ENCODE results near the gene MYH14. TPM values are rescaled to one million over a fixed set of nuclear protein-coding genes. Genes with fewer than 3 reads are reported as not detected.

MYH14 gene
- polyA plus RNA-seq, 1 donor (not counting 4 experiments of a cell fraction or from before 2014, with no cell fraction given): 0.20 TPM

- FAIRE-seq: no peak
- no peak for DNase-seq (ENCODE audit: low read depth, low spot score)
- dilution Hi-C loops (cut with MboI; ENCODE audit: extremely low pct_ligation_motif_present, low sequenced_read_pairs): no loop called here
These were observed 44.3 kb upstream of the MYH14 start for GRCh38 chr19:50159078-50159477.

GRCh38 chr19:50162988-50163387 is 40.4 kb upstream of the MYH14 start, which contains the start of gene IZUMO2:
Gene IZUMO2, minus strand, starts transcription at chr19:50163281. Its CDS starts 87 bp downstream, at chr19:50163194.
- H3K4me1 ChIP-seq (ENCODE audit: control insufficient read depth, extremely low read depth, insufficient read depth, low read length): no peaks in the 10 kb centered on the region
- H3K9me1 ChIP-seq (ENCODE audit: control insufficient read depth, extremely low read depth, insufficient read depth, low read length): no peaks in the 10 kb centered on the region
- DNase-seq (ENCODE audit: low read depth, low spot score): no peak
- no peak within 1 kb of the TSS for H3K4me3 ChIP-seq (ENCODE audit: control insufficient read depth in 2 of 3, extremely low read depth in 1 of 3, insufficient read depth in 2 of 3, low read depth in 1 of 3, low read length in 3 of 3)
- H4K20me1 ChIP-seq (ENCODE audit: control insufficient read depth, extremely low read depth, insufficient read depth, low read length): no peaks in the 10 kb centered on the region
- no peaks in the 10 kb centered on the region for H3K27me3 ChIP-seq (ENCODE audit: control insufficient read depth, extremely low read depth, insufficient read depth, low read length)
- H3K36me3 ChIP-seq (ENCODE audit: control insufficient read depth in 2 of 2, extremely low read depth in 1 of 2, insufficient read depth in 2 of 2, low read length in 2 of 2): no peaks in the 10 kb centered on the region
- FAIRE-seq: no peak
- no peak within 1 kb of the TSS for H3K4me2 ChIP-seq (ENCODE audit: control insufficient read depth, extremely low read depth, insufficient read depth, low read depth, low read length)
- TF ChIP-seq CTCF (optimal IDR thresholded peaks at IDR 0.05 in 1 of 3, IDR thresholded peaks at IDR 0.05 in 1 of 3, conservative IDR thresholded peaks at IDR 0.05 in 1 of 3; ENCODE audit: extremely low read depth in 1 of 3, insufficient read depth in 2 of 3, low read length in 3 of 3): no peak
- no peak for TF ChIP-seq EZH2 (IDR thresholded peaks at IDR 0.05; ENCODE audit: low read length)
- H3K9ac ChIP-seq (ENCODE audit: control insufficient read depth, extremely low read depth, insufficient read depth, low read length): no peak within 1 kb of the TSS
- H3K9me3 ChIP-seq (ENCODE audit: control insufficient read depth, low read depth, low read length): no peaks in the 10 kb centered on the region
- no peak within 1 kb of the TSS for H2AFZ ChIP-seq (ENCODE audit: control insufficient read depth, low read length)
- H3K27ac ChIP-seq (ENCODE audit: control insufficient read depth, insufficient read depth, low read length): no peak within 1 kb of the TSS
- no peaks in the 10 kb centered on the region for H3K79me2 ChIP-seq (ENCODE audit: control insufficient read depth, insufficient read depth, low read length)
- dilution Hi-C loops (cut with MboI; ENCODE audit: extremely low pct_ligation_motif_present, low sequenced_read_pairs): no loop called here

More at GRCh38 chr19:50159078-50159477, 44.3 kb upstream of the MYH14 start:
- Histone ChIP-seq H3K4me3 (ENCODE audit: control insufficient read depth in 2 of 3, extremely low read depth in 1 of 3, insufficient read depth in 2 of 3, low read depth in 1 of 3, low read length in 3 of 3) (no peak overlapping the region), H3K9ac (ENCODE audit: control insufficient read depth, extremely low read depth, insufficient read depth, low read length) (no peak overlapping the region), H3K36me3 (ENCODE audit: control insufficient read depth in 2 of 2, extremely low read depth in 1 of 2, insufficient read depth in 2 of 2, low read length in 2 of 2) (no peaks in the 10 kb centered on the region), H2AFZ (ENCODE audit: control insufficient read depth, low read length) (no peak overlapping the region), H3K27me3 (ENCODE audit: control insufficient read depth, extremely low read depth, insufficient read depth, low read length) (no peaks in the 10 kb centered on the region), H3K9me1 (ENCODE audit: control insufficient read depth, extremely low read depth, insufficient read depth, low read length) (no peaks in the 10 kb centered on the region), H4K20me1 (ENCODE audit: control insufficient read depth, extremely low read depth, insufficient read depth, low read length) (no peaks in the 10 kb centered on the region), H3K4me1 (ENCODE audit: control insufficient read depth, extremely low read depth, insufficient read depth, low read length) (no peaks in the 10 kb centered on the region), H3K4me2 (ENCODE audit: control insufficient read depth, extremely low read depth, insufficient read depth, low read depth, low read length) (no peak overlapping the region), H3K9me3 (ENCODE audit: control insufficient read depth, low read depth, low read length) (no peaks in the 10 kb centered on the region), H3K27ac (ENCODE audit: control insufficient read depth, insufficient read depth, low read length) (no peak overlapping the region), H3K79me2 (ENCODE audit: control insufficient read depth, insufficient read depth, low read length) (no peaks in the 10 kb centered on the region)
- no peak for TF ChIP-seq CTCF (optimal IDR thresholded peaks at IDR 0.05 in 1 of 3, IDR thresholded peaks at IDR 0.05 in 1 of 3, conservative IDR thresholded peaks at IDR 0.05 in 1 of 3; ENCODE audit: extremely low read depth in 1 of 3, insufficient read depth in 2 of 3, low read length in 3 of 3)
- TF ChIP-seq EZH2 (IDR thresholded peaks at IDR 0.05; ENCODE audit: low read length): no peak
